Measurements from ENCODE around the gene AGRN.
"Not testable (repeated sequence)": the region's sequence is repeated elsewhere in the genome, so short reads cannot be mapped to it uniquely, and the experiment has no call there.

Gene AGRN

DNA sequence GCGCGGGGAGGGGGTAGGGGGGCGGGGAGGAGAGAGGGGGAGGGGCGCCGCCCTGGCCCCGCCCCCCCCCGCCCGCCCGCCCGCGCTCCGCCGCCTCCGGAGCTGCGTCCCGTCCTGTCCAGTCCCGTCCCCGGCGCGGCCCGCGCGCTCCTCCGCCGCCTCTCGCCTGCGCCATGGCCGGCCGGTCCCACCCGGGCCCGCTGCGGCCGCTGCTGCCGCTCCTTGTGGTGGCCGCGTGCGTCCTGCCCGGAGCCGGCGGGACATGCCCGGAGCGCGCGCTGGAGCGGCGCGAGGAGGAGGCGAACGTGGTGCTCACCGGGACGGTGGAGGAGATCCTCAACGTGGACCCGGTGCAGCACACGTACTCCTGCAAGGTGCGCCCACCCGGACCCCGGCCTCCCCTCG, at the start of gene AGRN:
TSS of gene AGRN (plus strand) at position 121 of the 405 bp plus-strand sequence. CDS start at position 174, 53 bp downstream.
- DNase-seq (ENCODE audit: low read depth in 2 of 2) = no peak

- DNase-seq (ENCODE audit: low read depth in 2 of 2) = no peak
Observed at GRCh38 chr1:970242-970972, 49.5 kb upstream of the AGRN start.

GRCh38 chr1:970973-971730, 48.8 kb upstream of the AGRN start:
- DNase-seq (ENCODE audit: low read depth in 2 of 2) = no peak

- DNase-seq (ENCODE audit: low read depth in 2 of 2) = no peak
Observed at GRCh38 chr1:971751-972506, 48.0 kb upstream of the AGRN start.

DNA sequence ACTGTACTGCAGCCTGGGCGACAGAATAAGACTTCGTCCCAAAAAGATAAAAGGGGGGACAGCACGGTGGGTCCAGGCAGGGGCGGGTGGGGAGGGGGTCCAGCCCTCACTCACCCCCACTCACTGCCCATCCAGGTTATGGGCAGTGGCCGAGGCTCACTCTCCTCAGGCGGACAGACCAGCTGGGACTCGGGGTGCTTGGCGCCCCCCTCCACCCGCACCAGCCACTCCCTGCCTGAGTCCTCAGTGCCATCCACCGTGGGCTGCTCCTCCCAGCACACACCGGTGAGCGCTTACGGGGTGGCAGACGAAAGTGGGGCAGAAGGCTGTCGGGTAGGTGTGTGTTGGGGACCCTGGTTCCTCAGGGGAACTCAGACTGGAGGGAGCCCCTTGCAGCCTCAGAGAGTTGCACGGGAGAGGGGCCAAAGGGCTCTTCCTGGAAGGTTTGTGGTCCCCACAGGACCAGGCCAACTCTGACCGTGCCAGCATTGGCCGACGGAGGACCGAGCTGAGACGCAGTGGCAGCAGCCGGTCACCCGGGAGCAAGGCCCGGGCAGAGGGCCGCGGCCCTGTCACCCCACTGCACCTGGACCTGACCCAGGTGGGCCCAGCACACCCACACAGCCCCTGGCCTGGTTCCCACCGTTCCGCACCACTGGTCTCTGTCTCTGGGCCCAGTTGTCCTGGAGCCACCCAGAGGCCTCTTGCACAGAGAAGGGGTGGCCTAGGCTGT, 47.0 kb upstream of the AGRN start:
- no peak for DNase-seq (ENCODE audit: low read depth in 2 of 2)

GRCh38 chr1:973459-974292, 46.2 kb upstream of the AGRN start:
- no peak for DNase-seq (ENCODE audit: low read depth in 2 of 2)

GRCh38 chr1:974293-974640, 45.7 kb upstream of the AGRN start:
- no peak for DNase-seq (ENCODE audit: low read depth in 2 of 2)

GRCh38 chr1:974687-975328, 45.1 kb upstream of the AGRN start:
- no peak for DNase-seq (ENCODE audit: low read depth in 2 of 2)

GRCh38 chr1:975365-975764, 44.6 kb upstream of the AGRN start:
- no peak for DNase-seq (ENCODE audit: low read depth in 2 of 2)

DNA sequence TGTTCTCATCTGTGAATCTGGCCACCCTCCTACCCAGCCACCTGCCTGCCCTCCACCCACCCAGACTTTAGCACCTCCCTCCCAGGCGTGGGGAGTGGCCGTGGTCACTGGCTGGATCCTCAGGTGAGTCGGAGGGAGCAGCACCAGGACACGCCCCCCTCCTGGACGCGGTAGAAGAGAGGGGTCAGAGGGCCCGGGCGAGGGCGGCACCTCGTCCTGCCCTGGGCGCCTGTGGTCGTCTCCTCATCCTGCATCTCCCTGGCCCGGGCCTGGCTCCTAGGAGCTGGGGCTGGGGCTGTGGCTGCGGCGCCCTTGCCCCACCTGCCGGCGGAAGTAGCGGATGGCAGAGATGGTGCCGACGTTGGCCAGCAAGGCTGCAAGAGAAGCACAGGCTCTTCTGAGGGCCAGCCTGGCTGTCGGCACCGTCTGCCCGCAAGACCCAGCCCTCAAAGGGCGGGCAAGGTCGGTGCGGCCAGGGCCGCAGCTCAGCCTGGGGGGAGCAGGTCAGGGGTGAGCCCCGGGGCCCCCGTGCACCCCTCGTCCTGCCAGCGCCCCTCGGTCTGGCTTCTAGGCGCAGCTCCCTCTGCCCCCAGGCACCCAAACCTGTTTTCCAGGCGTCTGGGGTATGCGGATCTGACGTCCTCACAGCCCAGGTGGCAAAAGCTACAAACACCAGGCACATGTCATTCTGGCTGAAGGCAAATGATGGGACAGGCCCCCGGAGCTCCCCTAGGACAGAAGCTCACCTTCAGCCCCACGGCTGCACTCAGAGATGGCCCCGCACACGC, 43.8 kb upstream of the AGRN start:
- DNase-seq (ENCODE audit: low read depth in 2 of 2) = peak; percentile 43 to 48

GRCh38 chr1:976791-977190, 43.1 kb upstream of the AGRN start:
- not testable (repeated sequence) for DNase-seq (ENCODE audit: low read depth in 2 of 2)

GRCh38 chr1:978069-978834, 41.7 kb upstream of the AGRN start:
- no peak for DNase-seq (ENCODE audit: low read depth in 2 of 2)

GRCh38 chr1:978835-979743, 40.8 kb upstream of the AGRN start:
- DNase-seq (ENCODE audit: low read depth in 2 of 2) = no peak

DNA sequence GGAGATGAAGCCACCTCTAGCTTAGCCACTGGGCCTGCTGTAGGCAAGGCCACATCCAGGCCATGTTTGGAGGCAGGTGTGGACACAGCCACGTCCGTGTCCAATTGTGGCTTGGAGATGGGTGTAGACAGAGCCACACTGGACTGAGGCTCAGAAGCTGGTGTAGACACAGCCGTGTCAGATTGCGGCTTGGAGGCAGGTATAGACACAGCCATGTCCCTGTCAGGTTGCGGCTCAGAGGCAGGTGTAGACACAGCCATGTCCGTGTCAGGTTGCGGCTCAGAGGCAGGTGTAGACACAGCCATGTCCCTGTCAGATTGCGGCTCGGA, 40.2 kb upstream of the AGRN start:
- DNase-seq (ENCODE audit: low read depth in 2 of 2) = no peak

- DNase-seq (ENCODE audit: low read depth in 2 of 2) = no peak
Observed at GRCh38 chr1:980137-980571, 39.8 kb upstream of the AGRN start.

- DNase-seq (ENCODE audit: low read depth in 2 of 2) = no peak
Observed at GRCh38 chr1:980602-981395, 39.1 kb upstream of the AGRN start.

DNA sequence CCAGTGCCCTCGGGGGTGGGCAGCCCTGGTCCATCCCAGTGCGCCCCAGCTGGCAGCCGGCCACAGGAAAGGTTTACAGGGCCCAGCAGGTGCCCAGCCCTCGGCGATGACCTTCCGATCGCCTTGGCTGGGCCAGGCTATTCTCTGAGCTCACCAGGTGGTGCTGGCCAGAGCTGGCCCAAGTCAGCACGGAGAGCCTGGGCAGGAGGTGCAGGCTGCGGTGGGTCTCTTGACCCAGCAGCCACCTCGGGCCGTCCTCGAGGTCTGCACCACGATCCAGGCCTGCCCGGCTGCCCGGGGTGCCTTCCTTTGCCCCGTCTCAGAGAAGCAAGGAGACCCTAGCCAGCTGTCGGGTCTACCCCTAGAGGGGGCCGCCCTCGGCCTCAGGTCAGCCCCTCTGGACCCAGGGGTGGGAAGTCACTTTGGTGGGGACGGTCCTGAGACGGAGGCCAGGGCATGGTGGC, 38.4 kb upstream of the AGRN start:
- DNase-seq (ENCODE audit: low read depth in 2 of 2) = no peak
